HepG2 (cell line): Measurements from ENCODE around the gene AP4S1. TPM values are rescaled to one million over a fixed set of nuclear protein-coding genes. Genes with fewer than 3 reads are reported as not detected.

Source experiments
- ASH2L ChIP-seq: fragments of 300-600, 200-600 bp; sonication (generic); IDR thresholded peaks from 2 replicates; pipeline ENCODE4 v1.7.0; 2017; ENCODE audit warnings: low read depth, mild to moderate bottlenecking, moderate library complexity, mixed read lengths, low read length; ENCODE audit not compliant: insufficient read length
- BCL6 ChIP-seq: IDR thresholded peaks from 2 replicates; pipeline ENCODE4 v1.6.1; 2016; ENCODE audit warnings: missing genetic modification reagents, missing compliant biosample characterization
- DPF2 ChIP-seq: sonication (generic); formaldehyde crosslinking; IDR thresholded peaks from 2 replicates; pipeline ENCODE4 v1.4.0; 2020; ENCODE audit warnings: mild to moderate bottlenecking, low read depth, missing genetic modification reagents, borderline replicate concordance
- EHMT2 ChIP-seq: fragments of 200-600 bp; sonication (generic); IDR thresholded peaks from 2 replicates; pipeline ENCODE4 v1.7.0; 2017; ENCODE audit warnings: antibody characterized with exemption, low read depth, low read length, borderline replicate concordance
- FOXJ3 ChIP-seq: sonication (generic); formaldehyde crosslinking; IDR thresholded peaks from 2 replicates; pipeline ENCODE4 v1.4.0; 2020; ENCODE audit warnings: missing genetic modification reagents, mild to moderate bottlenecking, borderline replicate concordance
- GFI1 ChIP-seq: sonication (generic); formaldehyde crosslinking; IDR thresholded peaks from 2 replicates; pipeline ENCODE4 v1.5.0; 2020; ENCODE audit warnings: missing genetic modification reagents, mild to moderate bottlenecking, borderline replicate concordance
- HNF4A ChIP-seq: sonication (generic); formaldehyde crosslinking; IDR thresholded peaks from 2 replicates; pipeline ENCODE4 v1.4.0; 2020; ENCODE audit warnings: missing genetic modification reagents
- ISX ChIP-seq: sonication (generic); formaldehyde crosslinking; conservative IDR thresholded peaks from 2 replicates; pipeline ENCODE4 v1.5.0; 2020; ENCODE audit warnings: missing genetic modification reagents
- KDM6A ChIP-seq: IDR thresholded peaks from 2 replicates; pipeline ENCODE4 v1.6.1; 2016; ENCODE audit warnings: low read depth
- NFIC ChIP-seq: IDR thresholded peaks from 2 replicates; pipeline ENCODE4 v1.6.1; 2012; ENCODE audit warnings: mild to moderate bottlenecking, low read length, inconsistent platforms
- SIX1 ChIP-seq: sonication (generic); formaldehyde crosslinking; IDR thresholded peaks from 2 replicates; pipeline ENCODE4 v1.4.0; 2020; ENCODE audit warnings: missing genetic modification reagents, borderline replicate concordance
- SMARCE1 ChIP-seq: fragments of 450-650 bp; IDR thresholded peaks from 2 replicates; pipeline ENCODE4 v1.6.1; 2017; ENCODE audit warnings: borderline replicate concordance
- ZNF816 ChIP-seq: sonication (generic); formaldehyde crosslinking; IDR thresholded peaks from 2 replicates; pipeline ENCODE4 v1.8.0; 2022; ENCODE audit warnings: missing genetic modification reagents, mild to moderate bottlenecking, borderline replicate concordance
- ZNF841 ChIP-seq: sonication (generic); formaldehyde crosslinking; IDR thresholded peaks from 2 replicates; pipeline ENCODE4 v1.8.1; 2023; ENCODE audit warnings: missing genetic modification reagents, borderline replicate concordance
- ZSCAN9 ChIP-seq: IDR thresholded peaks from 2 replicates; pipeline ENCODE4 v1.6.1; 2016; ENCODE audit warnings: borderline replicate concordance
- ZZZ3 ChIP-seq: sonication (generic); formaldehyde crosslinking; IDR thresholded peaks from 2 replicates; pipeline ENCODE4 v1.4.0; 2020; ENCODE audit warnings: missing genetic modification reagents, mild to moderate bottlenecking, borderline replicate concordance
- polyA plus RNA-seq, 8 experiments: library from polyadenylated mRNA; depleted of rRNA in 3 of 8; stranded (reverse) in 7 of 8; unstranded in 1 of 8; fragments of >200 nt; fragmentation: Illumina TruSeq in 4 of 8; extraction: Trizol in 4 of 8; gene quantifications; 2 replicates each; pipeline versions ENCODE4 v1.2.1 to v1.2.3, GENCODE V29; 2011 to 2016; ENCODE audit warnings: low read depth in 4 of 8, missing spikeins in 1 of 8, mixed read lengths in 1 of 8; ENCODE audit not compliant: insufficient read depth in 1 of 8
- total RNA-seq, 5 experiments: library from RNA; depleted of rRNA; stranded (reverse); fragments of >200 nt; fragmentation: Illumina TruSeq; extraction: Trizol; gene quantifications; 2 replicates each; pipeline ENCODE4 v1.2.3, GENCODE V29; 2016; ENCODE audit warnings: low read depth in 1 of 5
- TF ChIP-seq, protein P1 (sequence below): IDR thresholded peaks from 2 replicates; pipeline ENCODE4 v1.4.0; 2020; ENCODE audit warnings: mild to moderate bottlenecking, missing genetic modification reagents
- TF ChIP-seq, protein P2 (sequence below): IDR thresholded peaks from 2 replicates; pipeline ENCODE4 v1.6.1; 2016
- TF ChIP-seq, protein P3 (sequence below): sonication (generic); formaldehyde crosslinking; conservative IDR thresholded peaks from 2 replicates; pipeline ENCODE4 v1.4.0; 2020; ENCODE audit warnings: mild to moderate bottlenecking, missing genetic modification reagents, moderate library complexity
- TF ChIP-seq, protein P4 (sequence below): IDR thresholded peaks from 2 replicates; pipeline ENCODE4 v1.6.1; 2016; ENCODE audit warnings: low read depth

AP4S1 gene
- total and polyA plus RNA-seq, 2 of the 13 experiments (the other 11 are each of a cell fraction or from before 2014, with no cell fraction given), result 3.9 to 21.1 TPM

DNA sequence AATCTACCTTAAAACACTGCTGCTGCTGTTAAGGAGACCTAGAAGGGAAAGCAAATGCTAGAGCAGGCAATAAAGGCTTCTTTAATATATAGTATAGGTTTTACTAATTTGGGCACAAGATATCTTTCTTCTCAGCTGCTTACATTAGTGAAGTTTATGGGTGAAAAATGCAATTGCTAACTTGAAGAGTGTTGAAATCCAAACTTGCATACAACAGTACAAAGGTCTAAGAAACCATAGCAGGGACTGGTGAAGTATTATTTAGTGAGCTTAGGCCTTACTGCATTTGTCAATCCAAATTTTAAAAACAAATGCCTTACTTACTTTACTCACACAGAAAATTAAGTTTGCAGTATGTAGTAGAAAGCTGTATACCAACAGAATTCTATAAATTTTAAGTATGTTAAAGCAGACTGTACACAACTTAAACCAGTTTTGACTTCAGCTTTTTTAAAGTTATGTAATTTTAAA, 1.4 kb upstream of the AP4S1 start (continued):
- TF ChIP-seq GFI1 (0 out of 2 replicates have a peak, but pooled peaks have one; percentile 36), ASH2L (peak; percentile 60), DPF2 (CRISPR knock-in tag) (peak; percentile 56; the same call in 1 of the 2 replicates), NFIC (no peak), ZNF841 (CRISPR knock-in tag) (no peak), SIX1 (CRISPR knock-in tag) (0 out of 2 replicates have a peak, but pooled peaks have one; percentile 25), KDM6A (CRISPR knock-in tag) (0 out of 2 replicates have a peak, but pooled peaks have one; percentile 42), ZNF816 (CRISPR knock-in tag) (no peak), EHMT2 (no peak), ZSCAN9 (CRISPR knock-in tag) (peak; percentile 40; the same call in 1 of the 2 replicates), ISX (CRISPR knock-in tag) (peak; percentile 63; the same call in 1 of the 2 replicates), HNF4A (CRISPR knock-in tag) (peak; percentile 97), SMARCE1 (peak; percentile 53; the same call in 1 of the 2 replicates), BCL6 (peak; percentile 9; the same call in 1 of the 2 replicates), FOXJ3 (CRISPR knock-in tag) (peak; percentile 71; the same call in 1 of the 2 replicates), ZZZ3 (no peak)
- TF ChIP-seq, protein P1, sequence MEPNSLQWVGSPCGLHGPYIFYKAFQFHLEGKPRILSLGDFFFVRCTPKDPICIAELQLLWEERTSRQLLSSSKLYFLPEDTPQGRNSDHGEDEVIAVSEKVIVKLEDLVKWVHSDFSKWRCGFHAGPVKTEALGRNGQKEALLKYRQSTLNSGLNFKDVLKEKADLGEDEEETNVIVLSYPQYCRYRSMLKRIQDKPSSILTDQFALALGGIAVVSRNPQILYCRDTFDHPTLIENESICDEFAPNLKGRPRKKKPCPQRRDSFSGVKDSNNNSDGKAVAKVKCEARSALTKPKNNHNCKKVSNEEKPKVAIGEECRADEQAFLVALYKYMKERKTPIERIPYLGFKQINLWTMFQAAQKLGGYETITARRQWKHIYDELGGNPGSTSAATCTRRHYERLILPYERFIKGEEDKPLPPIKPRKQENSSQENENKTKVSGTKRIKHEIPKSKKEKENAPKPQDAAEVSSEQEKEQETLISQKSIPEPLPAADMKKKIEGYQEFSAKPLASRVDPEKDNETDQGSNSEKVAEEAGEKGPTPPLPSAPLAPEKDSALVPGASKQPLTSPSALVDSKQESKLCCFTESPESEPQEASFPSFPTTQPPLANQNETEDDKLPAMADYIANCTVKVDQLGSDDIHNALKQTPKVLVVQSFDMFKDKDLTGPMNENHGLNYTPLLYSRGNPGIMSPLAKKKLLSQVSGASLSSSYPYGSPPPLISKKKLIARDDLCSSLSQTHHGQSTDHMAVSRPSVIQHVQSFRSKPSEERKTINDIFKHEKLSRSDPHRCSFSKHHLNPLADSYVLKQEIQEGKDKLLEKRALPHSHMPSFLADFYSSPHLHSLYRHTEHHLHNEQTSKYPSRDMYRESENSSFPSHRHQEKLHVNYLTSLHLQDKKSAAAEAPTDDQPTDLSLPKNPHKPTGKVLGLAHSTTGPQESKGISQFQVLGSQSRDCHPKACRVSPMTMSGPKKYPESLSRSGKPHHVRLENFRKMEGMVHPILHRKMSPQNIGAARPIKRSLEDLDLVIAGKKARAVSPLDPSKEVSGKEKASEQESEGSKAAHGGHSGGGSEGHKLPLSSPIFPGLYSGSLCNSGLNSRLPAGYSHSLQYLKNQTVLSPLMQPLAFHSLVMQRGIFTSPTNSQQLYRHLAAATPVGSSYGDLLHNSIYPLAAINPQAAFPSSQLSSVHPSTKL (CRISPR knock-in tag), result peak; percentile 89
- TF ChIP-seq, protein P2, sequence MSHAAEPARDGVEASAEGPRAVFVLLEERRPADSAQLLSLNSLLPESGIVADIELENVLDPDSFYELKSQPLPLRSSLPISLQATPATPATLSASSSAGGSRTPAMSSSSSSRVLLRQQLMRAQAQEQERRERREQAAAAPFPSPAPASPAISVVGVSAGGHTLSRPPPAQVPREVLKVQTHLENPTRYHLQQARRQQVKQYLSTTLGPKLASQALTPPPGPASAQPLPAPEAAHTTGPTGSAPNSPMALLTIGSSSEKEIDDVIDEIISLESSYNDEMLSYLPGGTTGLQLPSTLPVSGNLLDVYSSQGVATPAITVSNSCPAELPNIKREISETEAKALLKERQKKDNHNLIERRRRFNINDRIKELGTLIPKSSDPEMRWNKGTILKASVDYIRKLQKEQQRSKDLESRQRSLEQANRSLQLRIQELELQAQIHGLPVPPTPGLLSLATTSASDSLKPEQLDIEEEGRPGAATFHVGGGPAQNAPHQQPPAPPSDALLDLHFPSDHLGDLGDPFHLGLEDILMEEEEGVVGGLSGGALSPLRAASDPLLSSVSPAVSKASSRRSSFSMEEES, result 0 out of 2 replicates have a peak, but pooled peaks have one; percentile 8
- TF ChIP-seq, protein P3, sequence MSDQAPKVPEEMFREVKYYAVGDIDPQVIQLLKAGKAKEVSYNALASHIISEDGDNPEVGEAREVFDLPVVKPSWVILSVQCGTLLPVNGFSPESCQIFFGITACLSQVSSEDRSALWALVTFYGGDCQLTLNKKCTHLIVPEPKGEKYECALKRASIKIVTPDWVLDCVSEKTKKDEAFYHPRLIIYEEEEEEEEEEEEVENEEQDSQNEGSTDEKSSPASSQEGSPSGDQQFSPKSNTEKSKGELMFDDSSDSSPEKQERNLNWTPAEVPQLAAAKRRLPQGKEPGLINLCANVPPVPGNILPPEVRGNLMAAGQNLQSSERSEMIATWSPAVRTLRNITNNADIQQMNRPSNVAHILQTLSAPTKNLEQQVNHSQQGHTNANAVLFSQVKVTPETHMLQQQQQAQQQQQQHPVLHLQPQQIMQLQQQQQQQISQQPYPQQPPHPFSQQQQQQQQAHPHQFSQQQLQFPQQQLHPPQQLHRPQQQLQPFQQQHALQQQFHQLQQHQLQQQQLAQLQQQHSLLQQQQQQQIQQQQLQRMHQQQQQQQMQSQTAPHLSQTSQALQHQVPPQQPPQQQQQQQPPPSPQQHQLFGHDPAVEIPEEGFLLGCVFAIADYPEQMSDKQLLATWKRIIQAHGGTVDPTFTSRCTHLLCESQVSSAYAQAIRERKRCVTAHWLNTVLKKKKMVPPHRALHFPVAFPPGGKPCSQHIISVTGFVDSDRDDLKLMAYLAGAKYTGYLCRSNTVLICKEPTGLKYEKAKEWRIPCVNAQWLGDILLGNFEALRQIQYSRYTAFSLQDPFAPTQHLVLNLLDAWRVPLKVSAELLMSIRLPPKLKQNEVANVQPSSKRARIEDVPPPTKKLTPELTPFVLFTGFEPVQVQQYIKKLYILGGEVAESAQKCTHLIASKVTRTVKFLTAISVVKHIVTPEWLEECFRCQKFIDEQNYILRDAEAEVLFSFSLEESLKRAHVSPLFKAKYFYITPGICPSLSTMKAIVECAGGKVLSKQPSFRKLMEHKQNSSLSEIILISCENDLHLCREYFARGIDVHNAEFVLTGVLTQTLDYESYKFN (CRISPR knock-in tag), result peak; percentile 77
- TF ChIP-seq, protein P4, sequence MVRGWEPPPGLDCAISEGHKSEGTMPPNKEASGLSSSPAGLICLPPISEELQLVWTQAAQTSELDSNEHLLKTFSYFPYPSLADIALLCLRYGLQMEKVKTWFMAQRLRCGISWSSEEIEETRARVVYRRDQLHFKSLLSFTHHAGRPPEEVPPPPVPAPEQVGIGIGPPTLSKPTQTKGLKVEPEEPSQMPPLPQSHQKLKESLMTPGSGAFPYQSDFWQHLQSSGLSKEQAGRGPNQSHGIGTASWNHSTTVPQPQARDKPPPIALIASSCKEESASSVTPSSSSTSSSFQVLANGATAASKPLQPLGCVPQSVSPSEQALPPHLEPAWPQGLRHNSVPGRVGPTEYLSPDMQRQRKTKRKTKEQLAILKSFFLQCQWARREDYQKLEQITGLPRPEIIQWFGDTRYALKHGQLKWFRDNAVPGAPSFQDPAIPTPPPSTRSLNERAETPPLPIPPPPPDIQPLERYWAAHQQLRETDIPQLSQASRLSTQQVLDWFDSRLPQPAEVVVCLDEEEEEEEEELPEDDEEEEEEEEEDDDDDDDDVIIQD (CRISPR knock-in tag), result peak; percentile 39; the same call in 1 of the 2 replicates
